Panc1 (cell line): ENCODE measurements around the gene PIP5K1C. TPM values are rescaled to one million over a fixed set of nuclear protein-coding genes. Genes with fewer than 3 reads are reported as not detected.

ENCODE experiments used
- ATAC-seq: fragments of 200-7000 bp; cut with Tn5 transposase; 2 replicates; pipeline ENCODE4 v1.9.1; 2020; ENCODE audit warnings: mild to moderate bottlenecking, moderate library complexity
- BruUV-seq: library from RNA; stranded (reverse); fragments of 400-500 nt; replicated peaks from 2 replicates; lab custom pipeline; 2021; lab: Mats Ljungman, UMichigan
- CTCF ChIA-PET: fragments of 300-600 bp; sonication (Branson Sonifier 250); formaldehyde crosslinking; loops from one replicate; lab custom pipeline; 2022; ENCODE audit warnings: antibody characterized with exemption; lab: Charles Lee
- POLR2A ChIA-PET: fragments of 300-600 bp; sonication (Branson Sonifier 250); formaldehyde crosslinking; loops from one replicate; lab custom pipeline; 2022; ENCODE audit warnings: antibody characterized with exemption; lab: Charles Lee
- DNase-seq: peaks from one replicate; pipeline ENCODE4 v3.0.0-alpha.2; 2010; ENCODE audit warnings: low read depth, low spot score
- H3K27ac ChIP-seq: 2 replicates; pipeline ENCODE4 v1.5.1; 2011; ENCODE audit warnings: mild to moderate bottlenecking, low read length, inconsistent platforms
- H3K27me3 ChIP-seq: fragments of 200-500 bp; sonication (Bioruptor generic); 2 replicates; pipeline ENCODE4 v1.6.0; 2014; ENCODE audit warnings: low read length, inconsistent platforms; ENCODE audit not compliant: control insufficient read depth, insufficient read depth
- H3K36me3 ChIP-seq: fragments of 200-500 bp; sonication (Bioruptor generic); 2 replicates; pipeline ENCODE4 v1.5.1; 2014; ENCODE audit warnings: inconsistent platforms, mild to moderate bottlenecking, low read length, moderate library complexity; ENCODE audit not compliant: control insufficient read depth, insufficient read depth
- H3K4me1 ChIP-seq: 2 replicates; pipeline ENCODE4 v1.5.1; 2011; ENCODE audit warnings: inconsistent platforms, mild to moderate bottlenecking, low read length, moderate library complexity; ENCODE audit not compliant: control insufficient read depth, insufficient read depth
- H3K4me3 ChIP-seq, 2 experiments: 2 replicates each; pipeline ENCODE4 v1.5.1; 2011 to 2012; ENCODE audit warnings: low read depth in 2 of 2, low read length in 2 of 2, mild to moderate bottlenecking in 2 of 2, inconsistent platforms in 1 of 2, moderate library complexity in 1 of 2
- H3K9me3 ChIP-seq: fragments of 200-500 bp; sonication (Bioruptor generic); 2 replicates; pipeline ENCODE4 v1.5.1; 2014; ENCODE audit warnings: low read depth, mild to moderate bottlenecking, inconsistent platforms, low read length, moderate library complexity; ENCODE audit not compliant: control insufficient read depth, insufficient read depth
- CTCF ChIP-seq: fragments of 450-650 bp; IDR thresholded peaks from 2 replicates; pipeline ENCODE4 v1.5.1; 2017; ENCODE audit warnings: mild to moderate bottlenecking
- POLR2AphosphoS5 ChIP-seq: IDR thresholded peaks from 2 replicates; pipeline ENCODE4 v1.6.1; 2012; ENCODE audit warnings: mild to moderate bottlenecking, low read depth, low read length, moderate library complexity
- REST ChIP-seq, 2 experiments: IDR thresholded peaks; 2 replicates each; pipeline ENCODE4 v1.6.1; 2011 to 2012; ENCODE audit warnings: low read depth in 2 of 2, control low read depth in 1 of 2, low read length in 1 of 2, mild to moderate bottlenecking in 1 of 2, moderate library complexity in 1 of 2; ENCODE audit not compliant: insufficient read depth in 1 of 2
- SIN3A ChIP-seq: IDR thresholded peaks from 2 replicates; pipeline ENCODE4 v1.6.1; 2012; ENCODE audit warnings: low read depth, mild to moderate bottlenecking, low read length, moderate library complexity, borderline replicate concordance; ENCODE audit not compliant: insufficient read depth
- TCF7L2 ChIP-seq: IDR thresholded peaks from 2 replicates; pipeline ENCODE4 v1.6.1; 2011; ENCODE audit warnings: mild to moderate bottlenecking, low read depth, low read length, inconsistent platforms
- in situ Hi-C: cut with HindIII; loops from 2 replicates; pipeline ENCODE4 v1.10.0; 2016; ENCODE audit warnings: low sequenced_read_pairs, low pct_unique_long_range_greater_than_20kb
- intact Hi-C: fragments of 100-400 bp; cut with micrococcal nuclease; formaldehyde crosslinking; loops from one replicate; pipeline ENCODE4 v1.10.0; 2022; ENCODE audit not compliant: unreplicated experiment
- total RNA-seq: library from RNA; stranded (reverse); gene quantifications from one replicate; pipeline ENCODE4 v1.2.1, GENCODE V29; 2021; ENCODE audit not compliant: unreplicated experiment

Gene PIP5K1C
- total RNA-seq, 1 experiment from 2014 or later, result 30.6 TPM

GRCh38 chr19:3609779-3610719 is 90.2 kb downstream of the PIP5K1C start:
- no peaks in the 10 kb centered on the region for H3K27me3 ChIP-seq
- no peaks in the 10 kb centered on the region for H3K9me3 ChIP-seq
- no peak for DNase-seq
- intact Hi-C loops (no loop called here), in situ Hi-C loops (no loop called here)
- ATAC-seq, result 0 out of 2 replicates have a peak, but pooled peaks have one; percentile 18
- no peak for TF ChIP-seq CTCF
- TF ChIP-seq TCF7L2, result no peak
- TF ChIP-seq POLR2AphosphoS5, result no peak
- no peak for TF ChIP-seq SIN3A
- no peak for TF ChIP-seq REST (IDR thresholded peaks at IDR 0.05; ENCODE audit: insufficient read depth in 1 of 2, low read depth in 2 of 2, low read length in 1 of 2)
- ChIA-PET POLR2A (no interaction called here), CTCF (interaction anchor here (1.0 kb wide), 1 partner anchor 125 kb away, joined by 3 read pairs; no protein-coding TSS in a partner anchor)
- H3K36me3 ChIP-seq, result no peaks in the 10 kb centered on the region
- H3K4me1 ChIP-seq, result peaks cover 26% of the 10 kb centered on the region
- no peak overlapping the region for H3K27ac ChIP-seq
- BruUV-seq, result no TSS peak
- H3K4me3 ChIP-seq, result no peak overlapping the region

- H3K4me3 ChIP-seq, result no peak overlapping the region
- no peak overlapping the region for H3K27ac ChIP-seq
- TF ChIP-seq CTCF (no peak), POLR2AphosphoS5 (no peak), TCF7L2 (no peak), REST (IDR thresholded peaks at IDR 0.05; ENCODE audit: insufficient read depth in 1 of 2, low read depth in 2 of 2, low read length in 1 of 2) (no peak), SIN3A (no peak)
- no peaks in the 10 kb centered on the region for H3K27me3 ChIP-seq
- ATAC-seq (no peak), DNase-seq (no peak)
- H3K9me3 ChIP-seq, result no peaks in the 10 kb centered on the region
- intact Hi-C loops, result no loop called here
- CTCF ChIA-PET, result interaction anchor here (0.6 to 0.7 kb wide), 2 partner anchors 17 to 286 kb away, joined by 4 read pairs; no protein-coding TSS in a partner anchor
- H3K36me3 ChIP-seq, result no peaks in the 10 kb centered on the region
- POLR2A ChIA-PET, result no interaction called here
- in situ Hi-C loops, result no loop called here
- BruUV-seq, result no TSS peak
- peaks cover 30% of the 10 kb centered on the region for H3K4me1 ChIP-seq
These were observed 91.4 kb downstream of the PIP5K1C start for GRCh38 chr19:3608750-3609322.
